Activated CD4-positive, CD25-positive, alpha-beta regulatory T cell treated with anti-CD3 and anti-CD28 coated beads, Interleukin-2, amount 50 U/mL, for 24 hours (primary cell): ENCODE measurements around the gene AOAH.
A peak's percentile ranks its signal among the peaks of the same experiment; 100 is the strongest.
"Not testable (repeated sequence)": the region's sequence is repeated elsewhere in the genome, so short reads cannot be mapped to it uniquely, and the experiment has no call there.

ENCODE experiments used
- ATAC-seq, 2 donors: fragments of 150-1000 bp; cut with Tn5 transposase; one replicate each; pipeline ENCODE4 v1.10.0; 2021; ENCODE audit warnings: mild to moderate bottlenecking in 1 of 2, moderate library complexity in 1 of 2

Gene AOAH

DNA sequence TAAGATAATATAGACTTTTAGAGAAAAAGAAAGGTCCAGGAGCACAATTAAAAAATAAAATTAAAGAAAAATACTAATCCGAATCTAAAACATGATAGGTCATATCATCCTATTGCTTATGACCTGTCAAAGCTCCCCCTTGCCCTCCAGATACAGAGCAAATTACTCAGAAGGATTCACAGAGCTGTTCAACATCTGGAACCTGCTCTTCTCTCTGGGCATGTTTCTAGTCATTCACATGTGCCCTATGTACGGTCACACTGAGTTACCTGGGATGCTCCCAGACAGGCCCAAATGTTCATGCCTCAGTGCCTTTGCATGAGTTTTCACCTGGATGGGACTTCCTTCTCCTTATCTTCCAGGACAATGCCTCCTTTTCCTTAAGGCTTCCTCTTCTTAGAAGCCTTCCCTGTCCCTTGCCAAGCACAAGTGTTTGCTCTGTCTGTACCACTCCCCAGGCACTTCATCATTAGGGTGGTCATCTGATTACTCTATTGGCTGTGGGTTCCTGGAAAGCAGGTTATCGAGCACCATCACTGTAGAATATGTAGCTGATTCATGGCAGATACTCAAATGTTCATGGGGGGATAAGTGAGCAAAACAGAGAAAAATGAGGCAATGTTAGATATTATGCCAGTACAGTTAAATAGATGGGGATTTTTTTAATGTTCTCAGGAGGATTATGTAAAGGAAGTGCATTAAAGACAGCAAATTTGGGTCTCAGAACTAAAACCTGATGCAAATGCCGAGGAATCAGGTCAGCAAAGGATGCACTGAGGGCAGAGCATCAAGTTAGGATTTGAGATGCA lies 12.0 kb upstream of the AOAH start:
- peak in 1 of 2 donors; percentile 38 for ATAC-seq

- peak in 1 of 2 donors; percentile 46 for ATAC-seq
Observed at GRCh38 chr7:36735172-36735571, 10.9 kb upstream of the AOAH start.

- no peak for ATAC-seq
Observed at GRCh38 chr7:36734731-36735130, 10.4 kb upstream of the AOAH start.

GRCh38 chr7:36733411-36733810 lies 9.1 kb upstream of the AOAH start:
- ATAC-seq = no peak

GRCh38 chr7:36732806-36733205 lies 8.5 kb upstream of the AOAH start:
- no peak for ATAC-seq

GRCh38 chr7:36730046-36730445 lies 5.8 kb upstream of the AOAH start:
- ATAC-seq = no peak

GRCh38 chr7:36728143-36728542 lies 3.8 kb upstream of the AOAH start:
- ATAC-seq = no peak

GRCh38 chr7:36726806-36727503 lies 2.7 kb upstream of the AOAH start:
- no peak for ATAC-seq

GRCh38 chr7:36726311-36726710 lies 2.0 kb upstream of the AOAH start:
- no peak for ATAC-seq

- no peak for ATAC-seq
Observed at GRCh38 chr7:36724996-36725395, 702 bp upstream of the AOAH start.

DNA sequence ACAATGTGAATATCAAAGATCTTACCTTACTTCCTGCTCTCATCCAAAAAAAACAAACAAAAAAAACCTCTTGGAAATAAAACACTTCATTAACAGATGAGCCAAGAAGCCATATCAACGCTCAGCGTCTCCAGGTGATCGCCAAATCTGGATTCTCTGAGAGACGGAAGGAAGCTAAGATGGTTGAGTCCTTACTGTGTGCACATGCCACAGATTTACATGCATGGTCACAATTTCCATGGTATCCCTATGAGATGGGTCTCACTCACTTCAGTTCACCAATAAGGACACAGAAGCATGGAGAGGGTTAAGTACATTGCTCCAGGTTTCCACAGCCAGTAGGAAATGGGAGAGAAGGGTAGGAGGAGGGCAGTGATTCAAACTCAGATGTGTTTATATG lies 1.0 kb downstream of the AOAH start:
- no peak for ATAC-seq

DNA sequence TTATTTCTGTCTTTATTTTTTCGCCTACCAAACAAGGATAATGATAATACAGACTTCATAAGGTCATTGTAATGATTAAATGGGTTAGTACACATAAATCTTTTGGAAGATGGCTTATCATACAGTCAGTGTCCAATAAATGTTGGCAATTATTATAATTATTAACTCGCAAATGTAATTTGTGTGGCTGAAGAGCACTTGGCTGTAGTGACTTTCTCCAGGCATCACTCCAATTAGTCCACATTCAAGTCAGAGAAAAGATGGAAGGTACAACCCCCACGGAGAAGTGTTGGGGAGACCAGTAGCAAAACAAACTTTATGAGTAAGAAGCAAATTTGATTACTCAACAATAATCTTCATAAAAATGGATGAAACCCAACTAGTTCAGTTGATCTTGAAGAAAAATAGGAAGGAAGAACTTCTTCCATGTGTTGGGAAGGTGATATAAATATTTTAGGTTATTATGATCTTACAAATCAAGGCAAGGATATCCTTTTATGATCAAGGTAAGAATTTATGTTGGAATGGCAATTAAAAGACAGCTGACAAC lies 5.1 kb downstream of the AOAH start:
- no peak for ATAC-seq

GRCh38 chr7:36717586-36717985 lies 6.7 kb downstream of the AOAH start:
- ATAC-seq = no peak

DNA sequence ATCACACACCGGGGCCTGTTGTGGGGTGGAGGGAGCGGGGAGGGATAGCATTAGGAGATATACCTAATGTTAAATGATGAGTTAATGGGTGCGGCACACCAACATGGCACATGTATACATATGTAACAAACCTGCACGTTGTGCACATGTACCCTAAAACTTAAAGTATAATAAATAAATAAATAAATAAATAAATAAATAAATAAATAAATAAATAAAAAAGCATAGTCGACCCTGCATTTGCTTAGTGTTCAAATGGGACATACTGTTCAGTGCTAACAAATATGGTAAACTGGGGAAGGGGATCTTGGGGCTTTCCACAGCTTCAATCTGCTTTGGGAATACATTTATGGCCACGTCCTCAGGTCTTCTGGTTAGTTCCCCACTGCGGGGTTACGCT lies 7.5 kb downstream of the AOAH start:
- ATAC-seq = not testable (repeated sequence)

DNA sequence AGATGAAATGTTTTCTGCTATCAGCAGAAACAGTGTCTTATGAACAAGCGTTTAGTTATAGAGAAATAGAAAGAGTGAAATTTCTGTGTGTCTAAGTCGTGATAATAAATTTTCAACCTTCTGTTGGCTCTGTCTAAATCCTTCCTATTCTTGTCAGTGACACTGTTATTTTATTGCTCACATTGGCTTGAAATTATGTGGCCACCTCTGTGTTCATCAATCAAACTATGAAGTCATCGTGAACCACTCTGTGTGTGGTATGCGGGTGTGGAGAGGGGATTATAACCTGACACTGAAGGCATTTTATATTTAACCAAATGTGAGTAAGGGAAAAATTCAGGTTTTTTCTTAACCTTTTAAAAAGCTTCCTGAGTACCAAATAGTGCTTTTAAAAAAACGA lies 12.3 kb downstream of the AOAH start:
- no peak for ATAC-seq

DNA sequence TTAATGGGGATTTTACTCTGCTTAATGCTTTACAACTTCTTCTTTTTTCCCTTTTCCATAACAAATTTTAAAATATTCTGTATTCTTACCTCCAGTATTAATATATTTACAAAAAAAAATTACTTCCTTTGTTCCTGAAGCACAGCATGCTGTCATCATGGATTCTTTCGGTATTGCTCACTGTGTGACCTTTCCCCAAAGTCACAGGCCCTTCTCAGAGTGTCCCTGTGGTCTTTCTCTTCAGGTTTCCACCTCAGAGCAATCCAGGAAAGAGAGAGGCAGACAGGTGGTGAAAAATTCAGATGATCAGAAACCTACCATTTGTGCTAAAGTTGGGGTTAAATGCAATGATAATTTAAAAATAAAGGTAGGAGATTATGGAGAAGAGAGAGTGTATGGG lies 13.0 kb downstream of the AOAH start:
- ATAC-seq = no peak

GRCh38 chr7:36710186-36710791 lies 14.0 kb downstream of the AOAH start:
- ATAC-seq = no peak

DNA sequence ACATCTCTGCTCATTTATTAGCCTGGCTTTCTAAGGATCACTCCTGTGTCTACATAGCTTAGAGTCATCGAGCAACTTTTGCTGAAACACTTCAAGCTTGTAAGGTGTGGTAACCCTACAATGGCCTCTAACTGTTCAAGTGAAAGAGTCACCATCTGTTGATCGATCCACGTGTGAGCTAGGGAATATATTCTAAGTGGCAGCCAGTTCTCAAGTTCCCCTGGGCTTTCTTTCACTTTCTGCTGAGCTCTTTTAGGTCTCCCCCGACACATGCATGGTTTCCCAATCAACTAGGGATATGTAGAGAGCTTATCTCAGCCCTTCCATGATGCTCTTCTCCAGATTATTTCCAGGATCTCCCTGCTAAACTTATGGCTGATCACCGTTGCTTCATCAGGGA lies 15.5 kb downstream of the AOAH start:
- ATAC-seq = no peak

GRCh38 chr7:36707898-36708297 lies 16.4 kb downstream of the AOAH start:
- ATAC-seq = no peak

- peak in 1 of 2 donors; percentile 35 for ATAC-seq
Observed at GRCh38 chr7:36707465-36707864, 16.8 kb downstream of the AOAH start.

GRCh38 chr7:36703860-36704259 lies 20.4 kb downstream of the AOAH start:
- not testable (repeated sequence) for ATAC-seq

DNA sequence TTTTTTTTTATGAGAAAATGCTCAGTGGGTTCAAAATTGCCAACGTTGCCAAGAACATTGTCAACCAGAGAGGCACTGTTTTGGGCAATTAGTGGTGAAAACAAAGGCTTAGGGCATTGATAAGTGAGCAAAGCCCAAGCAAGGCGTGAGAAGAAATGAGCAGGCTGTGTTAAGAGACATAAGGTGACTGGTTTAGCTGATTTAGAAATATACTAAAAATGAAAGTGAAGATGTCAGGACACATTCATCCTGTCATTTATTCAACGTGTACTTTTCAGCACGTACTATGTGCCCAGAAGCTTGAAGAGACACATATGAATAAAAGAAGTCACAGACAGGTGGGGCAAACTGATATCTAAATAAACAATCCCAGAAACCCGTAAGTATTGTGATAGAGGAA lies 31.8 kb downstream of the AOAH start:
- ATAC-seq = peak in 1 of 2 donors; percentile 62

DNA sequence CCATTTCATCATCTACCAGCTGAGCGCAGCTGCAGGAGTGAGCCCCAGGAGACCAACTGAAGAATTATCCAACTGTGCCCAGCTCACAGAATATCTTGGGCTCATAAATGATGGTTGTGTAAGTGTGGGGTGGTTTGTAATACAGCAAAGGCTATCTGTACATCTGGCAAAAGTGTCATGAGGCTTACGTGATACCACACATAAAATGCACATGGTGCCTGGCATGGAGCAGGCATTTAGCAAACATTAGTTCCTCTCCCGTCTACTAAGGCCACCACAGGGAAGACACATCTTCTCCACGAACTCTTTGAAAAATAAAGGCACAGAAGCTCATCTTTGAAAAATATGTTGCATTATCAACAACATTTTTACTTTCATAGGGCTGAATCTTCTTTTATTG lies 32.3 kb downstream of the AOAH start:
- no peak for ATAC-seq
